HG02973 (cell line): ENCODE measurements around the gene PDE6H.

Experiments
- ATAC-seq: cut with Tn5 transposase; IDR thresholded peaks from one replicate; pipeline ENCODE4 v1.9.1; 2021; ENCODE audit warnings: moderate library complexity; ENCODE audit not compliant: unreplicated experiment

The PDE6H gene

DNA sequence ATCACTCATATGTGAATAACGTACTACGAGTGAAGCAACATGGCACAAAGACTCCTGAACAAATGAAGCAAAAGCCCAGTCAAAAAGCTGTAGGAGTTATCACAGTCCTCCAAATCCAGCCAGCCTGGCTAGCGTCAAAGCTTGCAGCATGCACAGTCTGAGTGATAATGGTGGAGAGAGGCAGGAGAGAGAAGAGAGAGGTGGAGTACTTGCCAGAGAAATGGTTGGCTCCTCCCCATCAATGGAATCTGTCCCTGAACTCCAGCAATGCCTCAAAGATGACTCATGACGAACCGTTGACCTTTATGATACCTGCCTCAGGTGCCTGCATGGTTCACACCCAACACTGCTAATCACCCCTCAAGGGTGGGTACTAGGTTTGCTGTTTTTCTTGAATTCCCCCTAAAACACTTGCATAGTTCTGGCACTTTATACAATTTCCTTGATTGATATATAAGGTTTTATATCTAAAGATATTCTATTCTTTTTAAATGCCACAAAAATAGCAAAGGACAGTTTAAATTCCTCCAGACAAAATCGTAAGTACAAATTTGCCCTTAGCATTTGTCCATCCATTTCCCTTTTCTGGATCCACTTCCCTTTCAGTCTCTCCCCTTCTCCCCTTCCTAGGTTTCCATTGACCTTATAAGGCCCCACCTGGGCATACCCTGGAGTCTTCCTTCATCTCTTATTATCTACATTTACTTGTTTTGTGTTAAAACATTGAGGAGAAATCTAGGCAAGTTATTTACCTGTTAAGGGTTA lies 21.7 kb upstream of the PDE6H start:
- ATAC-seq: no peak

DNA sequence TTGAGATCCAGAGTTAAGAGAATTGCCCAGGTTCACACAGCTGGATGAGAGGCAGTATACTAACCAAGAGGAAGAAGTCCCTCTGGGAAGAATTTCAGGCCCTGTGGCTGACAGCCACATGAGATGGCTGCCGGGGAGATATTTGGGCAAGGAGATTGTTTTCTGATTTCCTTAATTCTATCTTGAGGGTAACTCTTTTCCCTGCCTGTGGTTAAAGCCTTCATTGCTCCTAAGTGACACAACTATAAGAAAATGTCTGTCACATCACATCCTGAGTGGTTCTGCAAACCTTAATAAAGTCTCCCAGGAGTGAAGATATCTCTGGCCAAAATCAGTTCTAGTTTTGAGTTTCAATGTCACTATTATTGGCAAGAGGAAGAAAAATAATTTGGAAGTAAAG lies 21.0 kb upstream of the PDE6H start:
- ATAC-seq: no peak

DNA sequence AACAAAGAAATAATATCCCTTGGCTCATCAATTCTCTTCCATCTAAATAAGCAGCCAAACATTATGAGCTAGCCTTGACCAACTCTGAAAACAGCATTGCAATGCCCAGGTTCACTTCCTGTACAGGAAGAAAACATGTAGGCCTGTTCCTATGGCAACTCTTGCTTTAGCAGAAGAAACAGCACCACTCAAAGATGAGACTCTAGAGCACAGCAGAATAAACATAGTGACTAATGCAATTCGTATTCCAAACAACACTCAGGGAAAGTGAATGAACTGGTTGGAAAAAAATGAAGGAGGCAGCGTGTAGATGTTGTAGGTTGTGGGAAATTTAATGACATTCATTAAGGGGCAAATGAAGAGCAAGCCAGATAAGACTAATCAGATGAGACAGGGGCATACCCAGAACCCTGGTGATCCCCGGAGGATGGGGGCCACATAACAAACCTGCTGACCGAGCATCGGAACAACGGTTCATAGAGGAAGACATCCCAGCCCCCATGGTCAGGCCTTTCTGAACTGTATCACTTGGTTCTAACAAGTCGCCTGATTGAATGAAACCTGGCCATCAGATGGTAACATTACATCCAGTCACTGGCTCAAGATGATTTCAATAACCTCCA lies 20.4 kb upstream of the PDE6H start:
- ATAC-seq: peak; percentile 69

DNA sequence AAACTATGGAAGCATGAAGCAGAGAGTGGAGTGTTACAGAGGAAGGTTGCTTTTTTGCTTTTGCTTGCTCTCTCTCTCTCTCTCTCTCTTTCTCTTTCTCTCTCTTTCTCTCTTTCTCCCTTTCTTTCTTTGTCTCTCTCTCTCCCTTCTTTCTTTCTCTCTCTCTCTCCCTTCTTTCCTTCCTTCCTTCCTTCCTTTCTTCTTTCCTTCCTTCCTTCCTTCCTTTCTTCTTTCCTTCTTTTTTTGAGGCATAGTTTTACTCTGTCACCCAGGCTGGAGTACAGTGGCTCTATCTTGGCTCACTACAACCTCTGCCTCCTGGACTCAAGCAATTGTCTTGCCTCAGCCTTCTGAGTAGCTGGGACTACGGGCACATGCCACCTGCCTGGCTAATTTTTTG lies 19.1 kb upstream of the PDE6H start:
- no peak for ATAC-seq

DNA sequence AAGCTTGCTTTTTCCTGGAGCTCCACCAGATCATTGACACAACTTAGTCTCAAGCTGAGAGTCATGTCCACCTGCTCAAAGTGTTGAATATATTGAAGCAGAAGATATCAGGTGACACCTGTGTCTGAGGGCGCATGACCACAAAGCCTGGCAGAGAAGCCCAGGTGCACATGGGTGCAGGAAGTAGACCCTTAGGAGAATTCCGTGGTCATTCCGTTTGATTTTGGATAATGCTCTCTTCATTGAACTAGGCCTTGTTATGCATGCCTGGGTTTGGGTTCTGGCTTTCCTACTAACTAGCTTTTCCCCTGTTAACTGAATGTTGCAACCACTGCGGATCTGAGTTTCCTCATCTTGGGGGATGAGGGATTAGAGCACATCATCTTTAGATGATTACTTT lies 18.6 kb upstream of the PDE6H start:
- ATAC-seq: no peak

DNA sequence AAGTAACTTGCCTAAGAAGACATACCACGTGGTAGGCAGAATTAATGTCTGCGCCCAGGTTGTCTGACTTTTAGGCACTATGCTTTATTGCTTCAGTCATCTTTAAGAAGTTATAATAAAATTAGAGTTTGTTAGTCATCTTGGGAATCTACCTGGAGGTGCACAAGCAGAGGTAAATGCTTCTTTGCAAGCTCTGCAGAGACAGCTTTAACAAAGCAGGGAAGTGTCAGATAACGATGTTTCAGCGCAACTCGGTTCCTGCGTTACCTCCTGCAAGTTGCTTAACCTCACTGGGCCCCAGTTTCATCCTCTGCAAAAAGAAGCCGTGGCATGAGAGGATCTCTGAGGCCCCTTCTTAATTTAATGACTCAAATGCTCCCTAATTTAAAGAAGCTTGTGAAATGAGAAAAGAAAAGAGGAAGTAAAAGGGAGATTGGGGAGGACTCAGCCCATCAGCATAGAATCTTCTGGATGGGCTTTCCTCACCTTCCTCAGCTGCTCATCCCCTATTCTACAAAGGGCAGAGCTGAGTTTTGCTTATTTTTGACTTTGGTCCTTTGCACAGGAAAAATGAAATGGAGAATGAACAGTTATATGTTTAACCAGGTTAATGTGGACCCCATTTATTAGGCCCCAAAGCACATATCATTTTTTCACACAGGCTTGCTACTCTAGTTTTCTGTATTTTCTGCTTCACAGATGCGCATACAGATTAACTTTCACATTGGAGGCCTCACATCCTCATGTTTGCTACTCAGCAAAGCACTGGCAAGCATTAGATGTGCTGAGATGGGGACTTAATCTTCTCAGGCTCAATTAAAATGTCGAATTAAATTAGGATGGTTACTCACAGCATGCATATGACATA lies 16.6 kb upstream of the PDE6H start:
- peak; percentile 12 for ATAC-seq

DNA sequence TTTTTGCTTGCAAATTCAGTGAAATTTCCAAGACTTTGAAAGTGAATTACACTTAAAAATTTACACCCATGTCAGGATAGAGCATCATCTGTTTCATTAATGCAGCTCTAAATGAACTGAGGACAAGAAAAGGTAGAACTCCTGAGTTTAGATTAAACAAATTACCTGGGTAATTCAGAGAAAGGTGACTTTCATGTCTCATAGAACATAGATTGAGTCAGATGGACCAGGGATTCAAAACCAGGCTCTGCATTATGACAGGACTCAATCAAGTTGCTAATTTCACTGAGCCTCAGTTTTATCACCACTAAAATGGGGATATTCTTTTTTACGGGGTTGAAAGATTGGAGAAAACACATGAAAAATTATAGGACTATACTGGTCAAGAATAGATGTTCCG lies 15.9 kb upstream of the PDE6H start:
- ATAC-seq: no peak

DNA sequence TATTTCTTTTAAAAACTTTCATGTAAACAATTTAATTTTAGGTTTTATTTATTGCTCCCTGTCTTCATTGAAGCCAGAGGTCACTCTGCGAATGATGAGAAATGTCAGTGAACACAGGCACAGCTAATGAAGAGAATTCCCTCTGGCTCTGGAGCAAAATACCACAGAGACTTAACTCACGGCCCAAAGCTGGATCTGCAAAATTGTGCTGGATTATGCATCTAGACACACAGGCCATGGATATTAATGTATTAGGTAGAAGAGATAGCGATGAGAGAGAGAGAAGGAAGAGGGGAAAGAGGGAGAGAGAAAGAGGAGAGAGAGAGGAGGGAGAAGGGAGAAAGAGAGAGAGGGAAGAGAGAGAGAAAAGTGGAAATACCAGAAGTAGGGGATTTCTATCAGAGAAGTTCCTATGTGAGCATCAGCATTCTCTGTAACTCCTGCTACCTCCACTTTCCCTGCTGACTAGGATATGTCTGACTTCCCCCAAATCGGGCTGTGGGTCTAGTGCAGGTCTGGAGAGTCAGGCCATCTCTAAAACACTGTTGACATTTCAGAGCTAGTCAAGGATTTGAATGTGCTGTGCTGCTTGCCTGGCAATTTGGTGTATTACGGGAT lies 15.2 kb upstream of the PDE6H start:
- no peak for ATAC-seq

DNA sequence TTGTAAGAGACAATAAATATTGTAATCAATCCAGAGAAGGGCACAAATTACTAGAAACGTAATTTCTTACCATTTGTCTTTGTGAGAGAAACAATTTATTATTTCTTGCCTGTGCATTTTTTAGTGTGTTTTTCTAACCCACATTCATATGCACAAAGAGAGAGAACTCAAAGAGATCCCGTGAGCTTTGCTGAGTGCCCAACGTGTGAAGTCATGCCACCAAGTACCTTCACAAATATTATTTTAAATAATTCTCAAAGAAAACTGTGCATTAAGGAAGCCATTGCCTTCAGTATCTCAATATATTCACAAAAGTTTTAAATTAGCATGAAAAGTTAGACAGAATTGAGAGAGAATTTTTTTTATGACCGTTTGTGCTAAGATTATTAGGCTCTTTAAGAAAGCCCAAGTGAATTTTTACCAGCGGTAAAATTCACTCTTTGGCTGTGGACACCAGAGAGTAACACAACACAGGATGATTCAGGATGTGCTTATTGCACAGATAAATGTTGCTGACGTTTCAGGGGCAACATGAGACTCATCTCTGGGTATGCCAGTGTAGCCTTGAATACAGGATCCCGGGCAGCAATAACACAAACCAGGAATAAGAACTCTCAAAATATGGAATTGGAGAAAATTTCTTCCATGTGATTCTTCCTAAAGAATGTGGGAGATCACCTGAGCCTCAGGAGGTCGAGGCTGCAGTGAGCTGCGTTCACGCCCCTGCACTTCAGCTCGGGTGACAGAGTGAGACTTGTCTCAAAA lies 14.3 kb upstream of the PDE6H start:
- no peak for ATAC-seq

DNA sequence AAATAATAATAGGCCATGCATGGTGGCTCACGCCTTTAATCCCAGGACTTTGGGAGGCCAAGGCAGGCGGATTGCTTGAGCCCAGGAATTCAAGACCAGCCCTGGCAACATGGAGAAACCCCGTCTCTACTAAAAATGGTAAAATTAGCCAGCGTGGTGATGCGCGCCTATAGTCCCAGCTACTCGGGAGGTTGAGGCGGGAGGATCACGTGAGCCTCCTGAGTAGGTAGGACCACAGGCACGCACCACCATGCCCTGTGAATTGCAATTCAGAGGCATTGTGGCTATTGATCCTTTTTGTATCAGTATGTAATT lies 13.8 kb upstream of the PDE6H start:
- ATAC-seq: no peak

DNA sequence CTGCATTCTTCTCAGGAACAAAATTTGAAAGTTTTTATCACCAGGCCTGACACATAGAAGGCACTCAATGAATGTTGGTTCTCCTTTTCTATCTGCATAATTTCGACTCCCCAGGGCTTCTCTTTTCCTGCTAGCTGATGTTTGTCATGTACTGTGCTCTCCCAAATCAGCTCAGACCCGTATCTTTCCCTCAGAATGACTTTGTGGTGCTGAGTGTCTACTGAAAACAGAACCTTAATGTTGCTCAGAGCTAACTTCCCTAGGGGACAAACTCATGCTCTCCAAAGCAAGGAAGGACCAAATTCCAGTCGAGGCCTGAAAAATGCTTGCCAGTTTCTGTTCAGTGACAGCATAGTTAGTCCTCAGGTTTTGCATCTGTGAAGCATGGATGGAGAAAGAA lies 13.4 kb upstream of the PDE6H start:
- ATAC-seq: no peak

DNA sequence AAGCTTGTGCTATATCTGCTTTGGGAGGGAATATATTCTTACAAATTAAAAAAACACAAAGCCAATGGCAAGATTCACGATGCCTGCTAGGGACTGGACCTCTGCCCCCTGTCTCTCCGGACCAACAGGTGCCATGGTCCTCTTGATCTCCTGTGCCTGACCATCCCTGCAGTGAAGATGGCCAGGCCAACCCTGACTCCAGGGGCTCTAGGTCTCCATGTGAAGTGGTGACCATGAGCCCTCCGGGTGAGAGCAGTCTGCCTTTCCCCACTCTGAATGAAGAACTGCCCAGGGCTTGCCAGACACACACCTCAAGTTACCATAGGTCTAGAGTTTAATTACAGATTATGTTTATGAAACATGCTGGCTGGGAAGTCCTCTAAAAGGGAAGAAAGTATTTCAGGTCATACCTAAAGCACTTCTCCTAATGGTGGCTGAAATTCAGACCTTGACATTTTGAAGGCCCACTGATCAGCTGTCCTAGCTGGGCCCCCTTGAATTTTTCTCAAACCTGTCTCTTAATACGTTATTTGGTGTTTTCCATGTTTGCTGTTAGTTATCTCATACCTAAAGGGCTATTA lies 12.8 kb upstream of the PDE6H start:
- ATAC-seq: no peak

DNA sequence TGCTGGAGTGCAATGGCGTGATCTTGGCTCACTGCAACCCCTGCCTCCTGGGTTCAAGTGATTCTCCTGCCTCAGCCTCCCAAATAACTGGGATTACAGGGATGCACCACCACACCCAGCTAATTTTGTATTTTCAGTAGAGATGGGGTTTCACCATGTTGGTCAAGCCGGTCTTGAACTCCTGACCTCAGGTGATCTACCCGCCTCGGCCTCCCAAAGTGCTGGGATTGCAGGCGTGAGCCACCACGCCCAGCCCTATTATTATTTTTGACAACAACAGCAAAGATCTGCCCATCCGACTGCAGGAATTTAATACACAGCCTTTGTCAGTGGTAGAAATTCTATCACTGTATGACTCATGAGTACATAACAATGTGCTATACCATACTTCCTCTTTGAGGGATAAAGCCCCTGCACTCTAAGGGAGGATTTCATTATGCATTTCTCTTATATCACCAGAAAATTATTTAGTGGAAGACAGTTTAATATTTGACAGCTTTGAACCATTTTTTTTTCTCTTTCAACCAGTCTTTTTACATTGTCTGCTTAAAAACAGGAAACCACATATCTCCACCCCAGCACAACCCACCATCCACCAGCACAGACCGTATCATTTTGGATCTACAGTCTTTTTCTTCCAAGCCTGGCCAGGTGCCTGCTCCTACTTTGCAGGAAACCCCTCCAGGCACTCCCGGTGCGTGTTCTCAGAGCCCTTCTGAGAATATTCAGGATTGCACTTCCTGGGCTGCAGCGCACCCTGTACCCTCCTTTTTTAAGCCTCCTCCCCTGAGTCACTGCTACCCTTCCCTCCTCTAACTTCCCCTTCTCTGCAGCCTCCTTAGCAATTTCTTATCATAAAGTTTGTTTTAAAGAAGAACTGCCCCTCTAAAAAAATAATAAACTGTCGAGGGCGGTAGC lies 12.0 kb upstream of the PDE6H start:
- peak; percentile 36 for ATAC-seq

DNA sequence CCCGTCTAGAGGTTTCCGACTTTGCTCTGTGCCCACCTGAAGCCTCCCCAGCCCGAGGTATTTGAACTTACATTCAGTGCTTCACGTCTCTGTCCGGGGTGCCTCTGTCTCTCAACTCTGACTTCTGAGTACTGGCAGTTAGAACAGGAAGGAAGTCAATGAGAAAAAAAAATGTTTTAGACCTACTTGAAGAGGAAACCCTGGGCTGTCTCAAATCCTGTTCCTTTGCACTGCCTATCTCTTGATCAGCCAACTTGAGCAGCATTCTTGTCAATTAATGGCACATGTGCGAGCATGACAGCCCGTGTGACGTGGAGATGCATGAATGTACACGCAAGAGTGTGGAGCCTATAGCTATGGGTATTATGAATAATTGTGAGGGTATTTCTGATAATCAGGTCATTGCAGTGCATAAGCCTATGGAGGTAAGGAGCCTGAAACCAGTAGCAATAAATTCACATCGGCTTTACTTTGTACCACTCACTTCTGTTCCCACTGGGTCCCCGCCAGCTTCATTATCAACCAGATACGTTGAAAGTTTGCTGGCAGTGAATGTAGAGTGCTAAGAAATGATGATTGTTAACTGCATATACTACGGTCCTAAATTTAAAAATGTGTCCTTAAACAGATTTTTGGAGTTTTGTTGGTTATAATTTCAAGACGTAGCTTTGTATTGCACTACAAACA lies 11.2 kb upstream of the PDE6H start, which contains the start of gene ARHGDIB:
Gene ARHGDIB, minus strand, starts transcription at position 136 of the 687 bp plus-strand sequence. CDS start 10,889 bp downstream, outside the sequence.
- ATAC-seq: peak; percentile 65

DNA sequence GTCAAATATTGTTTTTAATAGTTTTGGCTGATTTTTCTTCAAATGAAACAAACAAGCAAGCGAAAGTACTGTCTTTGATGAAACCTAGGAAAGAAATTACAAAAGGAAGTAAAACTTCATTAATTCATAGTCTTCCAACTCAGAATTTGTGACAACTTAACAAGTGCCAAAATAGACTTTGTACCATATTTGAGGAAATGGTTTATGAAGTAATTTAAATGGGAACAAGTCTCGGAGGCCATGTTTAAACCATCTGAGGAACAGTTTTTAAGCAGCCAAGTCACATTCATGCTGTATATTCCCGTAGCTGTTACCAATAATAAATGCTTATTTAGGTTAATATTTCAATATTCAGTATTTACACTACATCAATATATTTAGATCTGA lies 10.7 kb upstream of the PDE6H start:
- no peak for ATAC-seq

DNA sequence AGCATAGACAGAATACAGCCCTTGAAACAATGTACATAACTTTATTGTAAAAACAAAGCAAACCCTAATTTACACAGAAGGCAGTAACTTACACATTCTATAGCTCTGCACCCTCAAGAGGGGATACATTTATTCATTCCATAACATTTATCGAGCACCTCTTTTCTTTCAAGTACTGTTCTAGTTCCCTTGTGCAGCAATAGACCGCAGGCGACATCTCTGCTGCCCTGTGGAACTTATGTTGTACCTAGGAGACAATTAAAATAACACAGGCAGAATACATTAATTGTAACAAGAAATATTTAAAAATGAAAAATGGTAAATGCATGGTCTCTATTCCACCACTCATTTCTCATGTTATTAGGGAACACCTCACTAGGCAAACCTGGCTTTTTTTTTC lies 10.0 kb upstream of the PDE6H start:
- ATAC-seq: no peak

DNA sequence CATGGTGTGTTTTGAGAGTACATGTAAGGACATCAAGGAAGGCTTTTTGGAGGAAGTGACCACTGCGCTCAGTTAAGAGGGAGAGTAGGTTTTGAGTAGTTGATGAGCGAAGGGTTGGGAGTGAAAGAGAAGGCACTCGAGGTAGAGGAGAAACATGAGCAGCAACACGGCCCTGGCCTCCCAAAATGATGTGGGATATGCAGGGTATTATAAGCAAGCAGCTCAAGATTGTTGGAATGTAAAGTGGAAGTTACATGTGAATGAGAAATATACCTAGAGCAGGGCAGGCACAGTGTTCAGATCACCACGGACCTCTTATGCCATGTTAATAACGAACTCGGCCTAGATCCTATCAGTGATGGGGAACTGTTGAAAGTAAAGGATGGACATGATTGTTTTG lies 9.3 kb upstream of the PDE6H start:
- no peak for ATAC-seq

DNA sequence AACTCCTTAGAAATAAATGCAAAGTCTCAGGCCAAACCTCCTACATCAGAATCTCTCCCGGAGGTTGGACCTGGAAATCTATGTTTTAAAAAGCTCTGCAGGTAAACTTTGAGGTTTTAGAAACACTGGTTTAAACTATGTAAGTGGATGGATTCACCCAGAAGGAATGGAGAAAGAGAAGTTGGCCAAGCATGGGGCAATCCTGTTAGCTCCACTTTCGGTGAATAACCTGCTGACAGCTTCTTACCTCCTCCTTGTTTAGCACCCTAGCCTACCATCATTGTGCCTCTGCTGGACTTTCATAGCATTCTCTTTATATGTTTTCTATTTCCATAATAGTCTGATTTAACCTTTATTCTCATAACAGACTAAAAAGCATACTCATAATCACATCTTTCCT lies 8.4 kb upstream of the PDE6H start:
- no peak for ATAC-seq

DNA sequence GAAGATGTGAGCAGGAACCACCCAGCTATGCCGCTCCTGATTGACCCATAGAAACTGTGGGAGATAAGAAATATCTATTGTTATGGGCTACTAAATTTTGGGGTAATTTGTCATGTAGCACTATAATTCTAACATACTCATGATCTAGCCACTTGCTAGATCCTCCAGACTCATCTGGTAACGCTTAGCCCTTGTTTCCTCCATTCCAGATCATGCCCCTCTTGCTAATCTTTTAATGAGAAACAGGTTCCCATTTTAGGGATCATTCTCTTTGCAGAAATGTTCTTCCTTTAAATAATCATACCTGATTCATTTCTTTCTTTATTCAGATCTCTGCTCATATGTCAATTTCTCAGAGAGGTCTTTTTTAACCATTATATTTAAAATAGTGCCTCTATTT lies 7.6 kb upstream of the PDE6H start:
- ATAC-seq: no peak
